IMR-90 (cell line): Measurements from ENCODE around the gene ZNF212. TPM values are rescaled to one million over a fixed set of nuclear protein-coding genes. Genes with fewer than 3 reads are reported as not detected.

ENCODE experiments used
- ATAC-seq: fragments of 200-7000 bp; cut with Tn5 transposase; 2 replicates; pipeline ENCODE4 v1.9.1; 2020; ENCODE audit warnings: low read depth, mild to moderate bottlenecking, moderate library complexity
- BruUV-seq: library from RNA; stranded (reverse); fragments of 400-500 nt; replicated peaks from 2 replicates; lab custom pipeline; 2021; lab: Mats Ljungman, UMichigan
- CTCF ChIA-PET: fragments of 300-600 bp; formaldehyde crosslinking; extraction: SDS; loops from one replicate; lab custom pipeline; 2021; ENCODE audit warnings: antibody characterized with exemption; lab: Yijun Ruan, JAX
- POLR2A ChIA-PET: fragments of 300-600 bp; sonication (Branson Sonifier 250); formaldehyde crosslinking; loops from one replicate; lab custom pipeline; 2022; ENCODE audit warnings: antibody characterized with exemption; ENCODE audit not compliant: unreplicated experiment; lab: Charles Lee
- DNase-seq: peaks from one replicate; pipeline ENCODE4 v3.0.0; 2013
- H2AFZ ChIP-seq: replicated peaks from 2 replicates; pipeline ENCODE3; 2013; ENCODE audit warnings: low read length, mild to moderate bottlenecking; ENCODE audit not compliant: poor library complexity
- H2AK5ac ChIP-seq: 2 replicates; pipeline ENCODE4 v1.6.1; 2013; ENCODE audit warnings: low read depth, low read length, inconsistent platforms
- H2AK9ac ChIP-seq: replicated peaks from 2 replicates; pipeline ENCODE3; 2013; ENCODE audit warnings: mild to moderate bottlenecking, low read depth, low read length, moderate library complexity; ENCODE audit not compliant: poor library complexity
- H2BK120ac ChIP-seq: 2 replicates; pipeline ENCODE4 v1.6.1; 2013; ENCODE audit warnings: low read depth, low read length, inconsistent platforms
- H2BK15ac ChIP-seq: 3 replicates; pipeline ENCODE4 v1.6.1; 2013; ENCODE audit warnings: low read depth, low read length, inconsistent platforms
- H2BK20ac ChIP-seq: 2 replicates; pipeline ENCODE4 v1.6.1; 2013; ENCODE audit warnings: low read depth, mild to moderate bottlenecking, inconsistent platforms, low read length, moderate library complexity
- H2BK5ac ChIP-seq: 2 replicates; pipeline ENCODE4 v1.6.1; 2013; ENCODE audit warnings: mild to moderate bottlenecking, low read depth, low read length, inconsistent platforms; ENCODE audit not compliant: poor library complexity, severe bottlenecking
- H3K14ac ChIP-seq: replicated peaks from 2 replicates; pipeline ENCODE4 v1.6.1; 2013; ENCODE audit warnings: low read depth, low read length, inconsistent platforms
- H3K18ac ChIP-seq: 2 replicates; pipeline ENCODE4 v1.6.1; 2013; ENCODE audit warnings: low read depth, low read length, control low read depth
- H3K23ac ChIP-seq: 2 replicates; pipeline ENCODE4 v1.6.1; 2013; ENCODE audit warnings: low read depth, low read length, inconsistent platforms
- H3K27ac ChIP-seq: 2 replicates; pipeline ENCODE4 v1.5.1; 2013; ENCODE audit warnings: mild to moderate bottlenecking, control low read depth, low read length; ENCODE audit not compliant: insufficient read depth
- H3K27me3 ChIP-seq: 2 replicates; pipeline ENCODE4 v1.6.1; 2013; ENCODE audit warnings: low read length; ENCODE audit not compliant: control insufficient read depth, insufficient read depth
- H3K36me3 ChIP-seq: 2 replicates; pipeline ENCODE4 v1.6.1; 2013; ENCODE audit warnings: low read length, mixed read lengths; ENCODE audit not compliant: control insufficient read depth, insufficient read depth
- H3K4ac ChIP-seq: 2 replicates; pipeline ENCODE4 v1.6.1; 2013; ENCODE audit warnings: low read depth, low read length, inconsistent platforms
- H3K4me1 ChIP-seq: 2 replicates; pipeline ENCODE4 v1.6.1; 2013; ENCODE audit warnings: low read length, mixed read lengths; ENCODE audit not compliant: control insufficient read depth, insufficient read depth
- H3K4me2 ChIP-seq: 2 replicates; pipeline ENCODE4 v1.6.1; 2013; ENCODE audit warnings: low read depth, mild to moderate bottlenecking, control low read depth, low read length, moderate library complexity
- H3K4me3 ChIP-seq: 2 replicates; pipeline ENCODE4 v1.5.1; 2013; ENCODE audit warnings: low read depth, mild to moderate bottlenecking, control low read depth, low read length, moderate library complexity; ENCODE audit not compliant: insufficient read depth
- H3K56ac ChIP-seq: 2 replicates; pipeline ENCODE4 v1.6.1; 2013; ENCODE audit warnings: low read length, inconsistent platforms; ENCODE audit not compliant: insufficient read depth; ENCODE audit errors: extremely low read depth
- H3K79me1 ChIP-seq, 2 experiments: 2 replicates each; pipeline ENCODE4 v1.6.1; 2013; ENCODE audit warnings: low read length in 2 of 2, inconsistent platforms in 1 of 2, low read depth in 1 of 2
- H3K9ac ChIP-seq: 2 replicates; pipeline ENCODE4 v1.6.1; 2013; ENCODE audit warnings: low read depth, low read length, control low read depth
- H3K9me1 ChIP-seq: 2 replicates; pipeline ENCODE4 v1.6.1; 2013; ENCODE audit warnings: low read length, inconsistent platforms; ENCODE audit not compliant: insufficient read depth
- H3K9me3 ChIP-seq: 2 replicates; pipeline ENCODE4 v1.6.1; 2013; ENCODE audit warnings: low read length; ENCODE audit not compliant: control insufficient read depth, insufficient read depth
- H4K20me1 ChIP-seq: 2 replicates; pipeline ENCODE4 v1.6.1; 2013; ENCODE audit warnings: low read length, inconsistent platforms; ENCODE audit not compliant: insufficient read depth
- H4K5ac ChIP-seq: 2 replicates; pipeline ENCODE4 v1.6.1; 2013; ENCODE audit warnings: mild to moderate bottlenecking, low read depth, low read length, control low read depth
- H4K8ac ChIP-seq, 2 experiments: 2 replicates each; pipeline ENCODE4 v1.6.1; 2013; ENCODE audit warnings: low read depth in 2 of 2, low read length in 2 of 2, control low read depth in 1 of 2, inconsistent platforms in 1 of 2
- H4K91ac ChIP-seq: 2 replicates; pipeline ENCODE4 v1.6.1; 2013; ENCODE audit warnings: low read depth, low read length, inconsistent platforms; ENCODE audit not compliant: insufficient read depth
- BHLHE40 ChIP-seq: fragments of 150-350 bp; IDR thresholded peaks from 2 replicates; pipeline ENCODE4 v1.6.1; 2016; ENCODE audit warnings: mild to moderate bottlenecking, low read depth, low read length
- CEBPB ChIP-seq: IDR thresholded peaks from 2 replicates; pipeline ENCODE4 v1.6.1; 2012; ENCODE audit warnings: low read depth, low read length, improper control_type of control experiment
- CHD1 ChIP-seq: IDR thresholded peaks from 2 replicates; pipeline ENCODE4 v1.6.1; 2012; ENCODE audit warnings: low read depth, low read length, improper control_type of control experiment
- FOS ChIP-seq: fragments of 150-350 bp; IDR thresholded peaks from 2 replicates; pipeline ENCODE4 v1.6.1; 2016; ENCODE audit warnings: low read depth, low read length
- MAFK ChIP-seq: IDR thresholded peaks from 2 replicates; pipeline ENCODE4 v1.6.1; 2012; ENCODE audit warnings: low read depth, low read length, improper control_type of control experiment
- MAZ ChIP-seq: IDR thresholded peaks from 2 replicates; pipeline ENCODE4 v1.6.1; 2012; ENCODE audit warnings: low read depth, mild to moderate bottlenecking, low read length, improper control_type of control experiment, moderate library complexity, borderline replicate concordance
- MXI1 ChIP-seq: IDR thresholded peaks from 2 replicates; pipeline ENCODE4 v1.6.1; 2012; ENCODE audit warnings: low read depth, mild to moderate bottlenecking, low read length, moderate library complexity, borderline replicate concordance
- NFE2L2 ChIP-seq: fragments of 150-350 bp; IDR thresholded peaks from 2 replicates; pipeline ENCODE4 v1.6.1; 2016; ENCODE audit warnings: low read depth, mild to moderate bottlenecking, low read length
- POLR2A ChIP-seq: IDR thresholded peaks from 2 replicates; pipeline ENCODE4 v1.6.1; 2012; ENCODE audit warnings: mild to moderate bottlenecking, low read depth, low read length
- RAD21 ChIP-seq: IDR thresholded peaks from 2 replicates; pipeline ENCODE4 v1.6.1; 2012; ENCODE audit warnings: low read length, improper control_type of control experiment
- RCOR1 ChIP-seq: IDR thresholded peaks from 2 replicates; pipeline ENCODE4 v1.6.1; 2012; ENCODE audit warnings: mild to moderate bottlenecking, low read length, improper control_type of control experiment; ENCODE audit not compliant: insufficient replicate concordance
- RFX5 ChIP-seq: IDR thresholded peaks from 2 replicates; pipeline ENCODE4 v1.8.0; 2012; ENCODE audit warnings: low read depth, mild to moderate bottlenecking, low read length, moderate library complexity
- SMC3 ChIP-seq: fragments of 150-350 bp; IDR thresholded peaks from 2 replicates; pipeline ENCODE4 v1.6.1; 2016; ENCODE audit warnings: low read depth, mild to moderate bottlenecking, antibody characterized with exemption, low read length, moderate library complexity
- WGBS, 2 experiments: methylation state at CpG; one replicate each; pipeline versions ENCODE4 v1.1.5 to v1.1.7; 2013; ENCODE audit warnings: missing lambda C conversion rate in 2 of 2; ENCODE audit not compliant: insufficient read length in 1 of 2; ENCODE audit errors: extremely low coverage in 2 of 2; 5-methylcytosine and 5-hydroxymethylcytosine counted together
- dilution Hi-C: fragments of 300-500 bp; cut with HindIII; formaldehyde crosslinking; loops from one replicate; pipeline ENCODE4 v1.14.3; 2018; ENCODE audit warnings: low sequenced_read_pairs; ENCODE audit not compliant: unreplicated experiment
- in situ Hi-C: fragments of 300-500 bp; cut with MboI; formaldehyde crosslinking; loops from 3 replicates; pipeline ENCODE4 v1.14.3; 2019; ENCODE audit warnings: low sequenced_read_pairs, inconsistent platforms, mixed read lengths
- intact Hi-C: fragments of 100-400 bp; cut with micrococcal nuclease; formaldehyde crosslinking; loops from 2 replicates; pipeline ENCODE4 v1.10.0; 2022
- polyA plus RNA-seq, 3 experiments: library from polyadenylated mRNA; depleted of rRNA; stranded (reverse); fragments of >200 nt; gene quantifications; 2 replicates each; pipeline ENCODE4 v1.2.3, GENCODE V29; 2012; ENCODE audit warnings: low replicate concordance in 1 of 3
- total RNA-seq: library from RNA; depleted of rRNA; stranded (reverse); fragments of >200 nt; gene quantifications from 2 replicates; pipeline ENCODE4 v1.2.3, GENCODE V29; 2012
- TF ChIP-seq, protein P1 (sequence below): fragments of 150-350 bp; IDR thresholded peaks from 2 replicates; pipeline ENCODE4 v1.6.1; 2017; ENCODE audit warnings: mild to moderate bottlenecking, antibody characterized with exemption, low read length, low read depth
- TF ChIP-seq, protein P2 (sequence below): fragments of 150-350 bp; IDR thresholded peaks from 2 replicates; pipeline ENCODE4 v1.6.1; 2016; ENCODE audit warnings: low read depth, mild to moderate bottlenecking, low read length, moderate library complexity, borderline replicate concordance
- TF ChIP-seq, protein P3 (sequence below): conservative IDR thresholded peaks from 2 replicates; pipeline ENCODE4 v1.5.1; 2012; ENCODE audit warnings: mild to moderate bottlenecking, low read depth, low read length, improper control_type of control experiment

Gene ZNF212
- total and polyA plus RNA-seq, 2 of the 4 experiments (the other 2 are of a cell fraction), result 3.8 to 5.1 TPM

DNA sequence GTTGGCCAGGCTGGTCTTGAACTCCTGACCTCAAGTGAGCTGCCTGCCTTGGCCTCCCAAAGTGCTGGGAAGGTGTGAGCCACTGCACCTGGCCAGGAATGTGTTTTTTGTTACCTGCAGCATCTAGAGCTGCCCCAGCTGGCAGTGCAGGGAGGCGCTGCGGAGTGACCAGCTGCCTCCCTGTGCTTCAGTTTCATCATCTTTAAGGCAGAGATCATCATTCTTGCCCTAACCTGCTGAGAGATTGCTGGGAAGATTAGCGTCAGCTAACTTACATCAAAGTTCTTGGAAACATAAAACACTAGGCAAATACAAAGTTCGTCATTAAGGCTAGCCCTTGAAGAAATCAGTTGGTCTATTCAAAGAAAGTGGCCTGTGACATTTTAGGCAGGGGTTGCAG lies 41.8 kb upstream of the ZNF212 start:
- Histone ChIP-seq H3K36me3 (peaks cover 30% of the 10 kb centered on the region), H3K56ac (no peak overlapping the region), H3K4me1 (peaks cover 6% of the 10 kb centered on the region), H4K91ac (no peak overlapping the region), H3K27me3 (no peaks in the 10 kb centered on the region), H3K4ac (no peak overlapping the region), H3K4me2 (no peak overlapping the region), H2BK15ac (no peak overlapping the region), H4K5ac (no peak overlapping the region), H3K9ac (no peak overlapping the region), H2AK9ac (no peak overlapping the region), H3K18ac (no peak overlapping the region), H2AK5ac (no peak overlapping the region), H3K4me3 (no peak overlapping the region), H4K8ac (no peak overlapping the region), H3K23ac (no peak overlapping the region), H2BK120ac (no peak overlapping the region), H2AFZ (no peak overlapping the region), H3K9me3 (no peaks in the 10 kb centered on the region), H2BK20ac (no peak overlapping the region), H2BK5ac (no peak overlapping the region), H3K9me1 (peaks cover 6% of the 10 kb centered on the region; the same call in 1 of the 2 replicates), H3K14ac (no peak overlapping the region), H4K20me1 (peaks cover 17% of the 10 kb centered on the region), H3K79me1 (peaks cover 13 to 49% of the 10 kb centered on the region in 2 experiments), H3K27ac (no peak overlapping the region)
- dilution Hi-C loops, result no loop called here
- BruUV-seq, result no TSS peak
- in situ Hi-C loops, result no loop called here
- intact Hi-C loops, result loop anchor here (5.0 kb wide), 1 partner anchor 35 kb away; no protein-coding TSS in a partner anchor
- TF ChIP-seq RFX5 (no peak), FOS (no peak), RAD21 (no peak), MXI1 (no peak), MAFK (no peak), RCOR1 (no peak), POLR2A (no peak), NFE2L2 (no peak), MAZ (no peak), CHD1 (no peak), BHLHE40 (no peak), CEBPB (no peak), SMC3 (no peak)
- TF ChIP-seq, protein P1, sequence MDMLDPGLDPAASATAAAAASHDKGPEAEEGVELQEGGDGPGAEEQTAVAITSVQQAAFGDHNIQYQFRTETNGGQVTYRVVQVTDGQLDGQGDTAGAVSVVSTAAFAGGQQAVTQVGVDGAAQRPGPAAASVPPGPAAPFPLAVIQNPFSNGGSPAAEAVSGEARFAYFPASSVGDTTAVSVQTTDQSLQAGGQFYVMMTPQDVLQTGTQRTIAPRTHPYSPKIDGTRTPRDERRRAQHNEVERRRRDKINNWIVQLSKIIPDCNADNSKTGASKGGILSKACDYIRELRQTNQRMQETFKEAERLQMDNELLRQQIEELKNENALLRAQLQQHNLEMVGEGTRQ, result no peak
- TF ChIP-seq, protein P2, sequence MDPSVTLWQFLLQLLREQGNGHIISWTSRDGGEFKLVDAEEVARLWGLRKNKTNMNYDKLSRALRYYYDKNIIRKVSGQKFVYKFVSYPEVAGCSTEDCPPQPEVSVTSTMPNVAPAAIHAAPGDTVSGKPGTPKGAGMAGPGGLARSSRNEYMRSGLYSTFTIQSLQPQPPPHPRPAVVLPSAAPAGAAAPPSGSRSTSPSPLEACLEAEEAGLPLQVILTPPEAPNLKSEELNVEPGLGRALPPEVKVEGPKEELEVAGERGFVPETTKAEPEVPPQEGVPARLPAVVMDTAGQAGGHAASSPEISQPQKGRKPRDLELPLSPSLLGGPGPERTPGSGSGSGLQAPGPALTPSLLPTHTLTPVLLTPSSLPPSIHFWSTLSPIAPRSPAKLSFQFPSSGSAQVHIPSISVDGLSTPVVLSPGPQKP, result no peak
- TF ChIP-seq, protein P3, sequence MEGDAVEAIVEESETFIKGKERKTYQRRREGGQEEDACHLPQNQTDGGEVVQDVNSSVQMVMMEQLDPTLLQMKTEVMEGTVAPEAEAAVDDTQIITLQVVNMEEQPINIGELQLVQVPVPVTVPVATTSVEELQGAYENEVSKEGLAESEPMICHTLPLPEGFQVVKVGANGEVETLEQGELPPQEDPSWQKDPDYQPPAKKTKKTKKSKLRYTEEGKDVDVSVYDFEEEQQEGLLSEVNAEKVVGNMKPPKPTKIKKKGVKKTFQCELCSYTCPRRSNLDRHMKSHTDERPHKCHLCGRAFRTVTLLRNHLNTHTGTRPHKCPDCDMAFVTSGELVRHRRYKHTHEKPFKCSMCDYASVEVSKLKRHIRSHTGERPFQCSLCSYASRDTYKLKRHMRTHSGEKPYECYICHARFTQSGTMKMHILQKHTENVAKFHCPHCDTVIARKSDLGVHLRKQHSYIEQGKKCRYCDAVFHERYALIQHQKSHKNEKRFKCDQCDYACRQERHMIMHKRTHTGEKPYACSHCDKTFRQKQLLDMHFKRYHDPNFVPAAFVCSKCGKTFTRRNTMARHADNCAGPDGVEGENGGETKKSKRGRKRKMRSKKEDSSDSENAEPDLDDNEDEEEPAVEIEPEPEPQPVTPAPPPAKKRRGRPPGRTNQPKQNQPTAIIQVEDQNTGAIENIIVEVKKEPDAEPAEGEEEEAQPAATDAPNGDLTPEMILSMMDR, result no peak
- ATAC-seq (no peak), DNase-seq (no peak)
- ChIA-PET POLR2A (no interaction called here), CTCF (no interaction called here)
- 100% methylated on average over 1 of the region's 4 CpGs; no CpG with 5 or more reads in 1 of the 2 experiments for WGBS, 2 experiments
